Endothelial cell of umbilical vein (primary cell): Measurements from ENCODE around the gene PPP1R9A. TPM values are rescaled to one million over a fixed set of nuclear protein-coding genes. Genes with fewer than 3 reads are reported as not detected.

Experiments
- BruUV-seq: library from RNA; stranded (reverse); fragments of 400-500 nt; replicated peaks from 2 replicates; lab custom pipeline; 2021; lab: Mats Ljungman, UMichigan
- CTCF ChIA-PET: fragments of 300-600, 350-600 bp; sonication (Branson Sonifier 250); formaldehyde crosslinking; loops from one replicate; lab custom pipeline; 2021; ENCODE audit warnings: antibody characterized with exemption, inconsistent platforms; lab: Charles Lee
- POLR2A ChIA-PET: fragments of 300-600, 350-600 bp; sonication (Branson Sonifier 250); formaldehyde crosslinking; loops from one replicate; lab custom pipeline; 2021; ENCODE audit warnings: antibody characterized with exemption, inconsistent platforms; lab: Charles Lee
- DNase-seq: peaks from one replicate; pipeline ENCODE4 v3.0.0-alpha.2; 2011; ENCODE audit warnings: low read depth, low spot score
- FAIRE-seq: peaks from 2 replicates; lab custom pipeline; 2011; peaks lifted over from hg19 to GRCh38; lab: Jason Lieb, UNC
- H2AFZ ChIP-seq: 2 replicates; pipeline ENCODE4 v1.6.0; 2012; ENCODE audit warnings: low read depth, low read length, control low read depth, inconsistent platforms
- H3K27ac ChIP-seq: 2 replicates; pipeline ENCODE4 v1.5.1; 2011; ENCODE audit warnings: low read depth, mild to moderate bottlenecking, control low read depth, low read length, moderate library complexity; ENCODE audit not compliant: insufficient read depth
- H3K27me3 ChIP-seq, 2 experiments: 2 replicates each; pipeline versions ENCODE4 v1.6.0 to v1.6.1; 2011; ENCODE audit warnings: low read length in 2 of 2, mixed read lengths in 1 of 2; ENCODE audit not compliant: control insufficient read depth in 2 of 2, insufficient read depth in 2 of 2
- H3K36me3 ChIP-seq, 2 experiments: 2 replicates in 1 of 2; 3 replicates in 1 of 2; pipeline ENCODE4 v1.5.1; 2011; ENCODE audit warnings: low read length in 2 of 2, mild to moderate bottlenecking in 1 of 2, moderate library complexity in 1 of 2; ENCODE audit not compliant: control insufficient read depth in 2 of 2, insufficient read depth in 2 of 2; ENCODE audit errors: extremely low read depth in 1 of 2
- H3K4me1 ChIP-seq: 3 replicates; pipeline ENCODE4 v1.5.1; 2011; ENCODE audit warnings: mild to moderate bottlenecking, low read length; ENCODE audit not compliant: control insufficient read depth, insufficient read depth; ENCODE audit errors: extremely low read depth
- H3K4me2 ChIP-seq: 2 replicates; pipeline ENCODE4 v1.6.1; 2011; ENCODE audit warnings: low read length, control low read depth, mixed read lengths; ENCODE audit not compliant: insufficient read depth
- H3K4me3 ChIP-seq, 3 experiments: fragments of 200-600 bp in 1 of 3; sonication (generic), shearing (Covaris generic) in 1 of 3; replicated peaks in 1 of 3; 2 replicates each; pipeline ENCODE4 v1.5.1; 2011 to 2016; ENCODE audit warnings: control low read depth in 3 of 3, low read length in 3 of 3, mild to moderate bottlenecking in 2 of 3, inconsistent platforms in 1 of 3, low read depth in 1 of 3, moderate library complexity in 1 of 3; ENCODE audit not compliant: insufficient read depth in 1 of 3
- H3K79me2 ChIP-seq: 2 replicates; pipeline ENCODE4 v1.6.0; 2012; ENCODE audit warnings: low read length, inconsistent platforms; ENCODE audit not compliant: control insufficient read depth, insufficient read depth
- H3K9ac ChIP-seq: replicated peaks from 2 replicates; pipeline ENCODE3; 2011; ENCODE audit warnings: low read length, control low read depth; ENCODE audit not compliant: insufficient read depth; ENCODE audit errors: extremely low read depth
- H3K9me1 ChIP-seq: replicated peaks from 3 replicates; pipeline ENCODE4 v1.6.0; 2011; ENCODE audit warnings: mild to moderate bottlenecking, low read length; ENCODE audit not compliant: control insufficient read depth, insufficient read depth; ENCODE audit errors: extremely low read depth
- H3K9me3 ChIP-seq: replicated peaks from 2 replicates; pipeline ENCODE4 v1.5.1; 2012; ENCODE audit warnings: low read length, inconsistent platforms; ENCODE audit not compliant: control insufficient read depth, insufficient read depth
- H4K20me1 ChIP-seq: replicated peaks from 2 replicates; pipeline ENCODE3; 2011; ENCODE audit warnings: mild to moderate bottlenecking, low read length; ENCODE audit not compliant: control insufficient read depth, insufficient read depth; ENCODE audit errors: extremely low read depth
- EZH2 ChIP-seq: IDR thresholded peaks from 2 replicates; pipeline ENCODE4 v1.6.1; 2012; ENCODE audit warnings: borderline replicate concordance, low read depth, mild to moderate bottlenecking, moderate library complexity, low read length, inconsistent platforms; ENCODE audit not compliant: severe bottlenecking
- FOS ChIP-seq: IDR thresholded peaks from 2 replicates; pipeline ENCODE4 v1.6.1; 2011; ENCODE audit warnings: mild to moderate bottlenecking, low read length, moderate library complexity, borderline replicate concordance; ENCODE audit not compliant: insufficient read depth
- GATA2 ChIP-seq: IDR thresholded peaks from 2 replicates; pipeline ENCODE4 v1.7.0; 2011; ENCODE audit warnings: low read depth, mild to moderate bottlenecking, moderate library complexity, mixed read lengths, low read length; ENCODE audit not compliant: insufficient read length, insufficient read depth
- JUN ChIP-seq: IDR thresholded peaks from 2 replicates; pipeline ENCODE4 v1.6.1; 2011; ENCODE audit warnings: borderline replicate concordance, low read depth; ENCODE audit not compliant: insufficient read length, insufficient read depth
- MYC ChIP-seq: IDR thresholded peaks from one replicate; pipeline ENCODE4 v1.6.1; 2011; ENCODE audit warnings: mild to moderate bottlenecking, low read depth, low read length
- POLR2A ChIP-seq: IDR thresholded peaks from 2 replicates; pipeline ENCODE4 v1.6.1; 2012; ENCODE audit warnings: low read depth, mild to moderate bottlenecking, control low read depth, low read length
- POLR2AphosphoS5 ChIP-seq: IDR thresholded peaks from 2 replicates; pipeline ENCODE4 v1.6.1; 2012; ENCODE audit warnings: low read depth, mild to moderate bottlenecking, control low read depth, low read length, moderate library complexity; ENCODE audit not compliant: insufficient read depth
- dilution Hi-C: fragments of 300-500 bp; cut with MboI; formaldehyde crosslinking; loops from one replicate; pipeline ENCODE4 v1.15.0; 2019; ENCODE audit warnings: low sequenced_read_pairs; ENCODE audit not compliant: extremely low pct_ligation_motif_present
- intact Hi-C: fragments of 100-400 bp; cut with micrococcal nuclease; formaldehyde crosslinking; loops from one replicate; pipeline ENCODE4 v1.10.0; 2022
- polyA plus RNA-seq, 4 experiments: library from polyadenylated mRNA; depleted of rRNA in 3 of 4; stranded (reverse) in 3 of 4; unstranded in 1 of 4; fragments of >200 nt; gene quantifications; 2 replicates each; pipeline versions ENCODE4 v1.2.1 to v1.2.3, GENCODE V29; 2011 to 2012; ENCODE audit warnings: missing spikeins in 1 of 4
- total RNA-seq: library from RNA; stranded (reverse); gene quantifications from 2 replicates; pipeline ENCODE4 v1.2.3, GENCODE V29; 2021
- TF ChIP-seq, protein P1 (sequence below), 2 donors: IDR thresholded peaks; 1 replicate in 1 of 2; 2 replicates in 1 of 2; pipeline ENCODE4 v1.5.1; 2011; ENCODE audit warnings: low read length in 2 of 2, mild to moderate bottlenecking in 2 of 2, moderate library complexity in 2 of 2, control low read depth in 1 of 2, inconsistent platforms in 1 of 2, low read depth in 1 of 2; ENCODE audit not compliant: insufficient read depth in 1 of 2; ENCODE audit errors: extremely low read depth in 1 of 2
- TF ChIP-seq, protein P2 (sequence below): IDR thresholded peaks from 2 replicates; pipeline ENCODE4 v1.6.1; 2011; ENCODE audit not compliant: insufficient read depth, insufficient read length

PPP1R9A gene
- total and polyA plus RNA-seq, 2 donors (not counting 3 experiments of a cell fraction or from before 2014, with no cell fraction given), result 0.50 to 3.0 TPM

DNA sequence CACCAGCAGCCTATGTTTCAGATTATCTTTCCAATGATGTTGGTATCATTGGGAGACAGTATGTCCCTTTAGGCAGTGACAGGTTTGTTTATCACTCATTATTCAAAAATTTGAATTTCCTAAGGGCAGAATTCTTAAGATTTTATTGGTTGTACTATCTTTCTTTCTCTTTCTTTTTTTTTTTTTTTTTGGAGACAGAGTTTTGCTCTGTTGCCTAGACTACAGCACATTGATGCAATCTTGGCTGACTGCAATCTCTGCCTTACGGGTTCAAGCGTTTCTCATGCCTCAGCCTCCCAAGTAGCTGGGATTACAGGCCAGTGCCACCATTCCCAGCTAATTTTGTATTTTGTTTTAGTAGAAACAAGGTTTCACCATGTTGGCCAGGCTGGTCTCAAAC lies 305.8 kb downstream of the PPP1R9A start:
- intact Hi-C loops, result no loop called here
- H2AFZ ChIP-seq, result no peak overlapping the region
- H3K27me3 ChIP-seq, result no peaks in the 10 kb centered on the region
- CTCF ChIA-PET, result no interaction called here
- BruUV-seq, result no TSS peak
- H3K36me3 ChIP-seq, result no peaks in the 10 kb centered on the region
- no peaks in the 10 kb centered on the region for H4K20me1 ChIP-seq
- no peaks in the 10 kb centered on the region for H3K9me3 ChIP-seq
- POLR2A ChIA-PET, result no interaction called here
- no peak for FAIRE-seq
- no peaks in the 10 kb centered on the region for H3K9me1 ChIP-seq
- no peaks in the 10 kb centered on the region for H3K79me2 ChIP-seq
- H3K27ac ChIP-seq, result no peak overlapping the region
- no peak for DNase-seq
- no peaks in the 10 kb centered on the region for H3K4me1 ChIP-seq
- H3K4me2 ChIP-seq, result no peak overlapping the region
- TF ChIP-seq GATA2 (no peak), POLR2AphosphoS5 (no peak), JUN (no peak), MYC (no peak), EZH2 (no peak), POLR2A (no peak), FOS (no peak)
- TF ChIP-seq, protein P1, sequence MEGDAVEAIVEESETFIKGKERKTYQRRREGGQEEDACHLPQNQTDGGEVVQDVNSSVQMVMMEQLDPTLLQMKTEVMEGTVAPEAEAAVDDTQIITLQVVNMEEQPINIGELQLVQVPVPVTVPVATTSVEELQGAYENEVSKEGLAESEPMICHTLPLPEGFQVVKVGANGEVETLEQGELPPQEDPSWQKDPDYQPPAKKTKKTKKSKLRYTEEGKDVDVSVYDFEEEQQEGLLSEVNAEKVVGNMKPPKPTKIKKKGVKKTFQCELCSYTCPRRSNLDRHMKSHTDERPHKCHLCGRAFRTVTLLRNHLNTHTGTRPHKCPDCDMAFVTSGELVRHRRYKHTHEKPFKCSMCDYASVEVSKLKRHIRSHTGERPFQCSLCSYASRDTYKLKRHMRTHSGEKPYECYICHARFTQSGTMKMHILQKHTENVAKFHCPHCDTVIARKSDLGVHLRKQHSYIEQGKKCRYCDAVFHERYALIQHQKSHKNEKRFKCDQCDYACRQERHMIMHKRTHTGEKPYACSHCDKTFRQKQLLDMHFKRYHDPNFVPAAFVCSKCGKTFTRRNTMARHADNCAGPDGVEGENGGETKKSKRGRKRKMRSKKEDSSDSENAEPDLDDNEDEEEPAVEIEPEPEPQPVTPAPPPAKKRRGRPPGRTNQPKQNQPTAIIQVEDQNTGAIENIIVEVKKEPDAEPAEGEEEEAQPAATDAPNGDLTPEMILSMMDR (IDR thresholded peaks at IDR 0.05; ENCODE audit: extremely low read depth in 1 of 2, insufficient read depth in 1 of 2, low read depth in 1 of 2, low read length in 2 of 2), result no peak
- TF ChIP-seq, protein P2, sequence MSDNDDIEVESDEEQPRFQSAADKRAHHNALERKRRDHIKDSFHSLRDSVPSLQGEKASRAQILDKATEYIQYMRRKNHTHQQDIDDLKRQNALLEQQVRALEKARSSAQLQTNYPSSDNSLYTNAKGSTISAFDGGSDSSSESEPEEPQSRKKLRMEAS, result no peak
- H3K4me3 ChIP-seq, result no peak overlapping the region
- dilution Hi-C loops, result no loop called here
- no peak overlapping the region for H3K9ac ChIP-seq
